GM21390 (cell line): ENCODE measurements around the gene MFGE8.

Source experiments
- ATAC-seq: cut with Tn5 transposase; IDR thresholded peaks from one replicate; pipeline ENCODE4 v1.9.1; 2021; ENCODE audit not compliant: unreplicated experiment

Gene MFGE8

DNA sequence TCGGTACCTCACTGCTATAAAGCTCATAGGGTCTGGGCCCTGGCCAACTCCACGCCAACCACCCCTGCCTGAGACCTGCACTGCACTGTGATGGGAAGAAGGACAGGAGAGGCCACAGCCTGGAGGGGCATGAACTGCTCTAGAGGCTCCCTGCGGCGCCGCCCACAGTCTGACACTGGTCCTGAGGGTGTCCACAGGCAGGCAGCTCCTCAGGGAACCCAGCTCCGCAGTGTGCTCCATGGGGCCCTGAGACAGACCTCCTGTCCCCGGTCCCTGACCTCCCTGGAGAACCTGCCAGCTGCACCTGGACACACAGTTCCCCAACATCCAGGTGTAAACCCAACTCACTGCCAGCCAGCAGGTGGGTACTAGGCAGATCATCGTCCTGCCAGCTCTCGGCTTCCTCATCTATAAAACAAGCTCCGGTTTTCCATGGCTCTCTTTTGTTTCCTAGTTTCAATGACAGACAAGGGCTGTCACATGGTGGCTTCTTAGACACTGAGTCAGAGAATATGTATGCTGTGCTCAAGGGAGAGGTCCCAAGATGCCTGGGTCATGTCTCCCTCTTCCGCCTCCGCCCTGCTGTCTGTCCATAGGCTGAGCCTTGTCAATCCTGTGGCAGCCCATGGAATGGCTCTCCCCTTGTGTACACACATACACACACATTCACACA lies 12.7 kb downstream of the MFGE8 start:
- no peak for ATAC-seq

DNA sequence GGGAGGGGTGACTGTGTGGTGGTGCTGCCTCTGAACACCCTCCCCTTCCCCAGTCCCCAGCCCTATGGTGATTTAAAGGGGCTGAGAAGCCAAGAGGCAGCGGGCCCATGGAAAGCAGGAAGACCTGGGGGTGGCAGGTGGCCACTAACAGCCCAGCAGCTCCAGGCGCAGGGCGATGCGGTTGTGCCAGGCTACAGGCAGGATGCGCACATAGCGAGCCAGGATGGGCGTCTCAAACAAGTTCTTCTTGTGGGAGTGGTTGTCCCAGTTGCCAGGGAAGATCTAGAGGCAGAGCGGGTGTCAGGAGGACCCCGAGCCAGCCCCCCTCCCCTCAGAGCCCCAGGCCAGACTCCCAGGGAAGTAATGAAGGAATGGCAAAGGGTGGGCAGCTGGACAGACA lies 13.9 kb downstream of the MFGE8 start:
- no peak for ATAC-seq

DNA sequence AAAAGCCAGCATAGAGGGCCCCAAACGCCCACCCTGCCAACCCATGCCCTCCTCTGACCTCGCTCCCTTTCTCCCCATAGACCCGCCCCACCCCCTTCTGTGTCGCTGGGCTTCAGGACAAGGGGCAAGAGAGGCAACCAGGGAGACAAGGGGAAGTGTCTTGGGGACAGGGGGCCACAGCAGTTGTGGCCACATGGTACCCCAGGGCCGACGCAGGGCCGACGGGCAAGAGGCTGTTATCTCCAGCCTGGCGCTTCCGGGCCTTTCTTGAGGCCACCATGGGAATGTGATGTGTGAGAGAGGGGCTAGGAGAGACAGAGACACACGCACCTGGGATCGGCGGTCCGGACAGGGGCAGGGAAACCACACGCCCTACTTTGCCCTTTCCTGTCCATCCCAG lies 14.4 kb downstream of the MFGE8 start:
- no peak for ATAC-seq

DNA sequence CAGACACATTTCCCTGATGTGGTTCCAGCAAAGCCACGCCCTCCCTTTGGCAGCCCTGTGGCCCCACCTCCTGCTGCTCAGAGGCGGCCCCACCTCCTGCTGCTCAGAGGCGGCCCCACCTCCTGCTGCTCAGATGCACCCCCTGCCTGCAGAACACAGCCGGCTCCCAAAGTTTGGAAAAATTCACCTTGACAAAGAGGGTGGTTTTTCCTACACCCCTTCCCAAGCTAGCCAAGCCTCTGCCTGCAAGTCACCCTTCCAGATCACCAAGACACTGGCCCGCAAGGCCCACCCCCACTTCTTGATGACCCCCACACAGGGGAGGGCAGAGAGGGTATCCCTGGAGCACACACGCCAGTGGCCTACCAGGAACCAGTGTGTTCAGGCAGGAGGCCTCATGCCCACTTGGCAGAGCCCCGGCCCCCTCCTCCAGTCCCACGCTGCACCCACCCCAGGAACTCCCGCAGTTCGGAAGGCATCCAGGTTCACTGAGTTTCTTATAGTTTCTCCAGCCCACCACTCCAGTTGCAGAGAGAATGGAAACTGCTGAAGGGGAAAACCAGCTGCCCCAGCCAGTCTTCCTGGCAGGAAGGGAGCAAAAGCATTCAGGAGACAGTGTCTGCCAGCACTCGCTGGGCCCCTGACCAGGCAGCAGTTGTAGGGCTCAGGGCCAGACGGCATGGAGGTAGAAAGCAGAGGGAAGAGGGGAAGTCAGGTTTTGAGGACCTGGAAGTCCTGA lies 15.6 kb downstream of the MFGE8 start:
- ATAC-seq: peak; percentile 52

DNA sequence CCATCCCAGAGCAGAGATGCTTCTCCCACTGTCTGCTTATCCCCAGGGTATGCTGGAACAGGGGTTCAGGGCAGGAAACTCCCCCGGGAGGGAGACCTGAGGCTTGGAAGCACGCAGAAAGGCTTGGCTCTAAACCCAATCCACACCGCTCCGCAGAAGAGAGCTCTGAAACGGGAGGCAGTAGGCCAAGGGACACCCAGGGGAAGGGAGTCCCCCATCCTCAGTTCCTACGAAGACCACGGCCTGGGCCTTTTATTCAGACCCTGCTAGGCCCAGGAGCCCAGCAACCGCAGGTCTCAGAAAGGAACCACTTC lies 16.1 kb downstream of the MFGE8 start:
- ATAC-seq: no peak

DNA sequence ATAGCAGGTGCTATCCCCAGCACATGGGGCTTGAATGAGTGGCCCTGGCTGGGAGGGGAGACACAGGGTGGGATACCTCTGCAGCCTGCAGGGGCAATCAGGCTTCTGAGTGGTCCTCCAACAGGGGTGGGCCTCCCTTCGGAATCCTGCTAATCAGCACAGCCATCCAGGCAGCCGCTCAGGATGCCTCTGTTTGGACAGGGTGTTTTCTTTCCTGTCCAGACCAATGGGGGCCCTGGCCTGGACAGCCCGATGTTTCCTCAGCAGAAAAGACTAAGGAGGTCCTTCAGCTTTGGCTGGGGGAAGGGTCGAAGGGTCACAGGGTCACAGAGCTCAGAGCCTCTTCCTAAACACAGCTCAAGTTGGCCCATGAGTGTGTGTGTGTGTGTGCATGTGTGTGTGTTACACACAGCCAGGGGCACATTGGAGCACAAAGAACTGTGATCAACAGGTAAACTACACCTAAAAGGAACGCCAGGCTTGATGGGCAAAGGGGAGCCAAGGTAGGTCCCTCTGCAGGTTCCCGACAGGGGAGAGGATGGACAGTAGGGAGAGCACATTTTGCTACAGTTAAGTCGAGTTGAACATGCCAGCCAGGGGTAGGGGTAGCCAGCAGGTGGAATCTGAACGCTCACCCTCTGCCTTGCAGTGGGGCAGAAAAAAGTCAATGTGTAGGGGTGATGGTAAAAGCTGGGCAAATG lies 16.7 kb downstream of the MFGE8 start:
- no peak for ATAC-seq

DNA sequence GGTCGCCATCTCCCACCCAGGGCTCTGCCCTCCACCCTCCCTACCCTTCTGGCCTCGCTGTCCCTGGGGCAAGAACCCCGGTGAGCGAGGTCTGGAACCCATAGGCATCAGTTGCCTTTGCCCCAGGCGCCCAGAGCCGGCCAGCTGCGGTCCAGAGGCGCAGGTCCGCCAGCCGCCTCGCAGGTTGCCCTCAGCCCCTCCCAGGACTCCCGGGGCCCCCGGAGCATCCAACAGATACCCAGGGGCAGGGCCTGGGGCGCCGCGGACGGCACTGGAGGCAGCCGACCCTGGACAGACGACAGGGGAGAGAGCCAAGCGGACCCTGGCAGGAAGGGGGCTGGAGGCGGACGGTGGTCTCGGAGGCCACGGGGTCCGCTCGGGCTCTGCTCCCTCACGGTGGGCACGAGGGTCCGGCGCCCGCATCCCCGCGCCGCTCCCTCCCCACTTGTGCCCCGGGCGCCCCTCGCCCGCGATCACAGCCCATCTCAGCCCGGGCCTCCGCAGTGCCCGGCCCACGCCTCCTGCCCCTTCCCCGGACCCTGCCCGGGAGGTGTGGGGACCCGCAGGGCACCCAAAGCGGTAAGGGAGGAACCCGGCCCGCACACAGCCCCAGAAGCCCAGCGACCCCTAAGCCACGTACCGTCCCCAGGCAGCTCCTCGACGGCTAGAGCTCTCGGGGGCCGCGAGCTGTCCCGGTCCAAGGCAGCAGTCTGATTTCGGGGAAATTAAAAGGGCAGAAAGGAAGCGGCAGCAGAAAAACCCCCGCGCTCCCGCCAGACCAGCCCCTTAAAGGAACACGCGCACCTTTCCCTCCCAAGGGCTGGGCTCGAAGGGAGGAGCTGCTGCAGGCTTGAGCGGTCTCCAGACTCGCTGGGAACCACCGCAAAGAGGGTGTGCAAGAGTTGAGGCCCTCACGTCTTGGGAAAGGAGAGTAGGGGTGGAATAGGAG lies 18.1 kb downstream of the MFGE8 start, which contains the start of gene HAPLN3:
Gene HAPLN3, minus strand, starts transcription at position 726 of the 949 bp plus-strand sequence. CDS start 8,246 bp downstream, outside the sequence.
- ATAC-seq: no peak

DNA sequence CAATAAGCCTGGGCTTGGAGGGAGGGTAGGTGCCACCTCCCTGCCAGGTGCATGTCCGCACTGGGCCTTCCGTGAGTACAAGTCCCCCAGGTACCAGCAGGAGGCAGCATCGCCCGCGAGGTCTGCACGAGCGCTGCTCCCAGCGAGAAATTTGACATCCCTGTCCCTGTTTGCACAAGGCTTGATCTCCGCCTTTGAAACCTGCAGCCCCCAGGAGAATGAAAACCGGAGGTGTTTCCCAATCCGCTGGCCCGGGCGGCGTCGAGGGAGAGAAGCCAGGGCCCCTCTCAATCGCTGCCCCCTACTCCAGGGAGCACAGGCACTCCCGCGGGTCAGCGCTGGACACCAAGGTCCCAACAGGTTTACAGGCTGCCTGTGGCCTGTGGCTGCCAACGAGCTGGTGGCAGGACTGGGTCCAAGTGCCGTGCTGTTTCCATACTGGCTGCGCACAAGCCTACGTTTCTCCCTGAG lies 18.8 kb downstream of the MFGE8 start:
- ATAC-seq: no peak

DNA sequence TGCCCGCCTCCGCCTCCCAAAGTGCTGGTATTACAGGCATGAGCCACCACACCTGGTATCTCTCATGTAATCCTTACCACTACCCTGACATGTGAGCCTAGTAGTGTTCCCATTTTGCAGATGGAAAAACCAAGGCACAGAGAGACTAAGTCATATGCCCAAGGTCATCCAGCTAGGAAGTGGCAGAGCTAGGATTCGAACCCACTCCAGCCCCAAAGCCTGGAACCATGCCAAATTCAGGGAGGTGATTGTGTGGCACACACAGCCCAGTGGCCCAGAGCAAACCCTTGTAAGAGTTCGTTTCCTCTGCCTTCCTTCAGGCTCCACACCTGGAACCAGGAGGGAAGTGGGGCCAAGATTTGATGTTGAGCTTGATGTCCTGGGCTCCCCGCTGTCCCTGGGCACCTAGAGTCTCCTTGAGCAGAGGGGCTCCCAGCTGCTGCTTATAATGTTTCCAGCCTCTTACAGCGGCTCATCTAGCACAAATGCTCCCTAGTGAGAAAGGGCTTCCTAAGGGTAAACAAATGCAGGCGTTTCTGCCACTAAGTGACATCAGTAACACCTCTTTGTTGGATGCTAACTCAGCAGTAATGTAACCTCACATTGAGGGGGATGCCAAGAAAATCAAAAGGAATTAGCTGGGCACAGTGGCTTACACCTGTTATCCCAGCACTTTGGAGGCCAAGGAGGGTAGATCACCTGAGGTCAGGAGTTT lies 21.5 kb downstream of the MFGE8 start:
- no peak for ATAC-seq

DNA sequence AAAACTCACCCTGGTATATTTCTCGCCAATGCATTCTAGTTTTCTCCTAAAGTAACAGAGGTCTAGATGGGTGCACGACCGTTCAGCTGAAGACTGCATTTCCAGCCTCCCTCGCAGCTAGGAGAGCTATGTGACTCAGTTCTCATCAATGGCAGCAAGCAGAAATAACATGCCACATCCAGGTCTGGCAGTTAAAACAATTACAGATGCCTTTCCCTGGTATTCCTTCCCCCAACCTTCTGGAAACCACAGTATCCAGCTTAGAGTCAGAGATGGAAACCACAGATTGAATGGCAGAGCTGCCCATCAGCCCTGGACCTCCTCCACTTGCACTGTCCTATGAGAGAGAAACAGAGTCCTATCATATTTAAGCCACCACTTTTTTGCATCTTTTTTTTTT lies 22.7 kb downstream of the MFGE8 start:
- ATAC-seq: no peak

DNA sequence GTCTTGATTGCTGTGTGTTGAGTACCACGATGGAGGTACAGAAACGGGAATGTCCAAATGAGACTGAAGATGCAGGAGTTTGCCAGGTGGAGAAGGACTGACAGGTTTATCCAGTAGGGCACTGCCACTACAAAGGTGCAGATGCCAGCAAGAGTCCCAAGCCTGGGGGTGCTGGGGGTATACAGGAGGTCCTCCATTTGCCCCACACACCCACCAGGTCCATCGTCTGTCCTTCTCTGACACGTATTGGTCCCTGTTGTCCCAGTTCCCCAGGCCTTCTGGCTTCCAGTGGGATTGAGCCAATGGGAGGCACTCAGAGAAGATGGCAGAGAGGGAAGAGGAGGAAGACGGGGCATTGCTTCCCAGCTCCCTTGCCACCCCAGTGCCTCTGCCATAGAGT lies 24.5 kb downstream of the MFGE8 start:
- ATAC-seq: no peak

DNA sequence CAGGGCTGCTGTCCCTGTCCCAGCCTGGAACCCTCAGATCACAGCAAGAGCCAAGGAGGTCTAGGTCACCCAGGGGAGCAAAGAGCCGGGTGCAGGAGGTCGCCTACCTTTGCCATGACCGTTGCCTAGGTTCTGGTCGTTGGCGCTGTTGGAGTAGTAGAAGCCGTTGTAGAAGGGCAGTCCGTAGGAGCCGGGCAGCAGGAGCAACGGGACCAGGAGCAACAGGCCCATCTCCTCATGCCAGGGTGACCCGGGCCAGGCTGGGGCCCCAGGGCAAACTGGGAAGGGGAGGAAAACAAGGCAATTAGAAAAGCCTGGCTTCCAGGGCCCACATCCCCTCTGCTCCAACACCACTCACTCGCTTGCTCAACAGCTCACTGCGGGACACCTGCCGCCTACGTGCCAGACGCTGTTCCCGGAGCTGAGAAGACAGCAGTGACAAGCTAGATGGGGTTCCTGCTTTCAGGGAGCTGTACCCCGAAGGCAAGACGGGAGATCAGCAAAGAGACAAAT lies 26.1 kb downstream of the MFGE8 start:
- ATAC-seq: no peak

DNA sequence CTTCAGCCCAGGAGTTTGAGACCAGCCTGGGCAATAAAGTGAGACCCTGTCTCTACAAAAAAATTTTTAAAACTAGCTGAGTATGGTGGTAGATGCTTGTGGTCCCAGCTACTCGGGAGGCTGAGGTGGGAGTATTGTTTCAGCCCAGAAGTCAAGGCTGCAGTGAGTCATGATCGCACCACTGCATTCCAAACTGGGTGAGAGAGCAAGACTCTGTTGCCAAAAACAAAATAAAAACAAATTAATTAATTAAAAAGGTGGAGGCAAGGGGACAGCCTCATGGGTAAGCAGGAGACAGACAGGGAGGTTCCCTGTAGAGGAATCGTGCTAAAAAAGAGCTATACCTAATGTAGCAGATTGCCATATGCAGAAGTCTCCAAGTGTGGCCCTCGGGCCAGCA lies 30.4 kb downstream of the MFGE8 start:
- ATAC-seq: no peak

DNA sequence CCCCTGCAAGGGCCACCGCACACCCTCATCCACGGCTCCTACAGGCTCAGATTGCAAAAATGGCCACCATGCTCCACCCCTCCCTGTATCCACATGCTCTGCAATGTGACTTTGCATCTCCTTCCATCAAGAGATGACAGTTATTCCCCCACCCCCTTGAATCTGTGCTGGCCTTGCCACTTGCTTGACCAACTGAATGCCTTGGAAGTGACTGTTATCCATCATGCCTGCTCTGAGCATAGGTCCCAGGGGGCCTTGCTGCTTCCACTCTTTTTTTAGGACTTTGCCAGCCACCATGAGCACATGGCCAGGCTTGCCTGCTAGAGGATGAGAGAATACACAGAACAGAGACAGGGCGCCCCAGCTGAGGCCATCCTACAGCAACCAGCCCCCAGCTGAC lies 31.4 kb downstream of the MFGE8 start:
- ATAC-seq: no peak

DNA sequence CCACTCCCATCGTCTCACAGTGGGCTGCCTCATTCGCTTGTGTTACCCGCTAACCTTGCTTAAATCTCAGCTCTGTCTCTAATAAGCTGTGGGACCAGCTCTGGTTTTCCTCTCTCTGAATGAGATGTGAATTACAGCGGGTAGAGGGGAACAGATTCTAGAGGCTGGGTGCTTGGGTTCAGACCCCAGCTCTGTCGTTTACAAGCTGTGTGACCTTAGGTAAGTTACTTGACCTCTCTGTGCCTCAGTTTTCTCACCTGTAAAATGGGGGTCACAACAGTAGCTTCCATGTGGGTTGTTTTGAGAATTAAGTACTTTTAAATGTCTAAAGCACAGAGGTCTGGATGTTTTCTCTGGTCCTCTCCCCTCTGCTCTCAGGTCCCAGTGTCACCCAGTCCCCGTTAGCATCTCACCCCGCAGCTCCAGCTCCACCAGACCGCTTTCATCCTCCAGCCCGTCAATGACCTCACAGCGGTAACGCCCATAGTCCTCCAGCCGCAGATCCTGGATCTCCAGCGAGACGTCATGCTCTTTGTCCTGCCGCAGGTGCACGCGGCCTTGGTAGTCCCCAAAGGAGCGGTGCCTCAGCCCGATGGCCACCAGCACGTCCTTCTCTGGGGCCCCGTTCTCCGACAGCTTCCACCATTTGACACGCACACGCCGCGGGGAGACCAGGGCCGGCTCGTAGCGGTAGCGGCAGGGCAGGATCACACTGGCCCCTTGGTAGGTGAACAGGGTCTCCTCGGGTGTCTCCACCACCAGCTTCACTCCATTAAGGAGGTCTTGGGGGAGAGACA lies 32.0 kb downstream of the MFGE8 start:
- ATAC-seq: no peak

DNA sequence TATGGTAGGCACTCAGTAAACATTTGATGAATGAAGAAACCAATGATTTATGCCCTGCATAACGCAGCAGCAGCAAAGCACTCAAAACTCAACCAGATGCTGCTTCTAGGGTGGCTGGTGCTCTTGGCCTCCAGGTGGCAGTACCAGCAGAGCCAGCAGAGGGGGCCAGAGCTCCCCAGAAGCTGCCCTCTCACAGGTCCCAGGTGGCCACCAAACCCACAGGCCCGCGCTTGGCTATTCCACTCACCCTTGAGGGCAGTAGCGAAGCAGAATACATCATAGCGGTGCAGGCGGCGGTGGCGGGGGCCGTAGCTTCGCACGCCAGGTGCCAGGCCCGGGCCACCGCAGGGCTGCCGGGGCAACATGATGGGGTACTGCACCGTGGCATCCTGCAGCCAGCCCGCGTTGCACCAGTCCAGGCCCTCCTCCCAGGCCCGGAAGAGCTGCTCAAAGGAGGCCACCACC lies 34.4 kb downstream of the MFGE8 start:
- ATAC-seq: peak; percentile 74

DNA sequence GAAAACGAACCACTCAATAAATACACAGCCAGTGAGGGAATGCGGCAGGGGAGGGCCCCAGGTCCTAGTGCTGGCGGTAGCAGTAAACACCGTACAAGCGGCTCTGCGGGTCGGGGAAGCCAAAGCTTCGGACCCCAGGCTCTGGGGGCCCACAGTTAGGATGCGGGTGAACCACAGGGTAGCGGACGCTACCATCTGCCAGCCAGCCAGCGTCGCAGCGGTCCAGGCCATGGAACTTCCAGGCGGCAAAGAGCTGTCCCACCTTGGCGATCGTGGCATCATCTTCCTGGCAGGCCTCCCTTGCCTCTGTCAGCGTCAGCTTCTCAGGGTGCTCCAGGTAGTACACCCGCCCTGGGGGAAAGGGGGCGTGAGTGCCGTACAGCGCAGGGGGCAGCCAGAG lies 35.3 kb downstream of the MFGE8 start:
- no peak for ATAC-seq

DNA sequence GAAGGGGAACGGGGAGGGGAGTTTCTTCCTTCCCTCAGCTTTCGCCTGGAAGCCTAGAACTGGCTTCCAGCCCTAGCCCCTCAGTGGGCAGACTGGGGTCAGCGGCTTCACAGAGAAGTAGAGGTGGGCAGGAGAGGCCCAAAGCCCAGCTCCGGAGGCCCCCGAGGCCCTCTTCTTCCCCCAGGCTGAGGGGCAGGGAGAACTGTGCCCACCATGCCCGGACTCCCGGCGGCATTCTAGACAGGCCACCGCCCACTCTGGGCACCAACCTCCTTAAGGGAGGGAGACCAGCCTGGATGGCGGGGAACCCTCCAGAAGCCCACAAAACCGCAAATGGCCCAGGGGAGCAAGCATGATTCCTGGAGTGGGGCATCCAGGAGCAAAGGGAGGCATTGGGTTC lies 35.8 kb downstream of the MFGE8 start:
- ATAC-seq: no peak

DNA sequence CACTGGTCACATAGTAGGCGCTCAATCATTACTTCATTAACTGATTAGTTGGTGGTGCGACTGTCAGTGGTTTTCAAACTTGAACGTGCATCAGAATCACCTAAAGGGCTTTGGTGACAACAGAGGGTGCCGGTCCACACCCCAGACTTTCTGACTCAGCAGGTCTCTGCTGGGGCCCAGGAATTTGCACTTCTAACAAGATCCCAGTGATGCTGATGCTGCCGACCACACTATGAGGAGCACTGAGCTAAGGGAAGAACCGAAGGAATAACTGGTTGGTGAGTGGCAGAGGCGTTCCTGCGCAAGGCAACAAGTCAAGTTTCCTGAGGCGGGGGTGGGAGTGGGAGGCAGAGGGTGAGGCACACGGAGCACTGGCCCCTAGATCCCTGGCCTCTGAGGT lies 36.6 kb downstream of the MFGE8 start:
- ATAC-seq: no peak
